NK-92 (cell line): ENCODE data around the gene ATM.

Experiments used
- DNase-seq: peaks from one replicate; lab custom pipeline; 2025; ENCODE audit not compliant: unreplicated experiment; lab: John Stamatoyannopoulos, UW

ATM gene

GRCh38 chr11:108220721-108221336 is 2.0 kb upstream of the ATM start:
- DNase-seq: no peak

GRCh38 chr11:108221371-108221770 is 1.5 kb upstream of the ATM start:
- DNase-seq: no peak

GRCh38 chr11:108221911-108222573 is 825 bp upstream of the ATM start:
- no peak for DNase-seq

- DNase-seq: no peak
These were observed 682 bp downstream of the ATM start for GRCh38 chr11:108223348-108224149.

- DNase-seq: no peak
These were observed 1.5 kb downstream of the ATM start for GRCh38 chr11:108224366-108224765.

GRCh38 chr11:108224911-108225786 is 2.3 kb downstream of the ATM start:
- no peak for DNase-seq

GRCh38 chr11:108226036-108226435 is 3.2 kb downstream of the ATM start:
- DNase-seq: no peak

GRCh38 chr11:108228251-108228650 is 5.4 kb downstream of the ATM start:
- no peak for DNase-seq

- DNase-seq: no peak
These were observed 10.5 kb downstream of the ATM start for GRCh38 chr11:108233277-108233945.

- DNase-seq: no peak
These were observed 12.3 kb downstream of the ATM start for GRCh38 chr11:108235192-108235591.

- DNase-seq: no peak
These were observed 12.8 kb downstream of the ATM start for GRCh38 chr11:108235633-108236032.

GRCh38 chr11:108237058-108237481 is 14.2 kb downstream of the ATM start:
- no peak for DNase-seq

GRCh38 chr11:108239076-108239475 is 16.2 kb downstream of the ATM start:
- no peak for DNase-seq

- no peak for DNase-seq
These were observed 18.6 kb downstream of the ATM start for GRCh38 chr11:108241330-108242037.

GRCh38 chr11:108242422-108242821 is 19.6 kb downstream of the ATM start:
- DNase-seq: no peak

GRCh38 chr11:108246308-108246707 is 23.4 kb downstream of the ATM start:
- no peak for DNase-seq

- no peak for DNase-seq
These were observed 24.0 kb downstream of the ATM start for GRCh38 chr11:108246885-108247284.

- no peak for DNase-seq
These were observed 30.3 kb downstream of the ATM start for GRCh38 chr11:108253176-108253575.

- DNase-seq: no peak
These were observed 46.7 kb downstream of the ATM start for GRCh38 chr11:108269583-108269982.
